ENCODE data around the gene CDK16.

The CDK16 gene

DNA sequence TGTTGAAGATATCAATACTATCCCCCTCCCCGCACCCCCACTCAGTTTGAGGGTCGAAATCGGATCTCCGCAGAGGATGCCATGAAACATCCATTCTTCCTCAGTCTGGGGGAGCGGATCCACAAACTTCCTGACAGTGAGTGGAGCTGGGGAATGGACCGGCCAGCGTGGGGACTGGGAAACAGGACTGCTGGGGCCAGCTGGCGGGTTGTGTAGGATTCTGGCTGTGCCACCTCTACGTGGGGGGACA lies 8.8 kb downstream of the CDK16 start:
- H3K4me3 ChIP-seq (ENCODE audit: low read length), result no peak overlapping the region
- TF ChIP-seq, protein P1, sequence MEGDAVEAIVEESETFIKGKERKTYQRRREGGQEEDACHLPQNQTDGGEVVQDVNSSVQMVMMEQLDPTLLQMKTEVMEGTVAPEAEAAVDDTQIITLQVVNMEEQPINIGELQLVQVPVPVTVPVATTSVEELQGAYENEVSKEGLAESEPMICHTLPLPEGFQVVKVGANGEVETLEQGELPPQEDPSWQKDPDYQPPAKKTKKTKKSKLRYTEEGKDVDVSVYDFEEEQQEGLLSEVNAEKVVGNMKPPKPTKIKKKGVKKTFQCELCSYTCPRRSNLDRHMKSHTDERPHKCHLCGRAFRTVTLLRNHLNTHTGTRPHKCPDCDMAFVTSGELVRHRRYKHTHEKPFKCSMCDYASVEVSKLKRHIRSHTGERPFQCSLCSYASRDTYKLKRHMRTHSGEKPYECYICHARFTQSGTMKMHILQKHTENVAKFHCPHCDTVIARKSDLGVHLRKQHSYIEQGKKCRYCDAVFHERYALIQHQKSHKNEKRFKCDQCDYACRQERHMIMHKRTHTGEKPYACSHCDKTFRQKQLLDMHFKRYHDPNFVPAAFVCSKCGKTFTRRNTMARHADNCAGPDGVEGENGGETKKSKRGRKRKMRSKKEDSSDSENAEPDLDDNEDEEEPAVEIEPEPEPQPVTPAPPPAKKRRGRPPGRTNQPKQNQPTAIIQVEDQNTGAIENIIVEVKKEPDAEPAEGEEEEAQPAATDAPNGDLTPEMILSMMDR (IDR thresholded peaks at IDR 0.05; ENCODE audit: insufficient read depth, low read depth, low read length, missing control alignments), result no peak
- DNase-seq (ENCODE audit: low read depth), result no peak

DNA sequence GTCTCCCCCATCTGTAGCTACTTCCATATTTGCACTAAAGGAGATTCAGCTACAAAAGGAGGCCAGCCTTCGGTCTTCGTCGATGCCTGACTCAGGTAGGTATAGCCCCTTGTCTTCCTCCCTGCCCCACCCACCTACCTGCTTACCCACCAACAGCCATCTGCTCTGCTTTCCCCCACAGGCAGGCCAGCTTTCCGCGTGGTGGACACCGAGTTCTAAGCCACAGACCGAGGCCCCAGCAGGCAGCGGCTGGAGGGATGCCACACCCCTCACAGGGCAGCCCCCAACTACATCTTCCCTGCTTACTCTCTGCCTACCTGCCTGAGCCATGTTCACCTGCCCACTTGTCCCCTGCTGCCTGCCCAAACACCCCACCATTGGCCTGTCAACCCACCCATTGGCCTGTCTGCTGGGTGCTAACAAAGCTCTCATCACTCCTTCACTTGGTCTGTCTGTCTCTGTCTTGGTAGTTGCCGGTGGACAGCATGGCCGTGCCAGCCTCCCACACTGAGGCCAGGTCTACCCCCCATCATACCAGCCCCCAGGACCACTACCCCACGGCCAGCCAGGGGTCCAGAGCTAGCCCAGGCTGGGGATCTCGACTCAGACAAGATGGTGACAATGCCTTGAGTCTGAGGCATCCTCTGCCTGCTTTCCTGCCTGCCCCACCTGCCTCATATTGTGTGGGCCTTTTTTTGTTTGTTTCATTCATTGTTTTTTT lies 10.2 kb downstream of the CDK16 start:
- no peak overlapping the region for H3K4me3 ChIP-seq (ENCODE audit: low read length)
- no peak for DNase-seq (ENCODE audit: low read depth)
- TF ChIP-seq, protein P1 (IDR thresholded peaks at IDR 0.05; ENCODE audit: insufficient read depth, low read depth, low read length, missing control alignments), result no peak

DNA sequence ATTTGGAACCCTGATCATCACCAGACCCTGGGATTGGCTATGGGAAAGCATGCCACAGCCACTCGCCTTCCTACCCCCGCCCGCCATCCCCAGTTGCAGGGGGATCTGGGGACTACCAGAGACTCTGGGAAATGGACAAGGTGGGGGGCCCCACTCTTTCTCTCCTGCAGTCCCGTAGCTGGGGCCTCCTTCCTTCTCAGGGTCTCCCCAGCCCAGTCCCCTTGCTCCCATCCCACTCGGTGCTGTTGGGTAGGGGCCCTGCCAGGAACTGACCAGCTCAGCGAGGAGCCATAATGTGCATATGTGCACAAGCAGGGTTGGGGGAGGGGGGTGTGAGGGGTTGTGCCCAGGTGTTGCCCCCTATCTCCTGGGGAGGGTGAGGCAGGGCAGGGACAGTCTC lies 10.9 kb downstream of the CDK16 start:
- H3K4me3 ChIP-seq (ENCODE audit: low read length), result no peak overlapping the region
- TF ChIP-seq, protein P1 (IDR thresholded peaks at IDR 0.05; ENCODE audit: insufficient read depth, low read depth, low read length, missing control alignments), result no peak
- no peak for DNase-seq (ENCODE audit: low read depth)

DNA sequence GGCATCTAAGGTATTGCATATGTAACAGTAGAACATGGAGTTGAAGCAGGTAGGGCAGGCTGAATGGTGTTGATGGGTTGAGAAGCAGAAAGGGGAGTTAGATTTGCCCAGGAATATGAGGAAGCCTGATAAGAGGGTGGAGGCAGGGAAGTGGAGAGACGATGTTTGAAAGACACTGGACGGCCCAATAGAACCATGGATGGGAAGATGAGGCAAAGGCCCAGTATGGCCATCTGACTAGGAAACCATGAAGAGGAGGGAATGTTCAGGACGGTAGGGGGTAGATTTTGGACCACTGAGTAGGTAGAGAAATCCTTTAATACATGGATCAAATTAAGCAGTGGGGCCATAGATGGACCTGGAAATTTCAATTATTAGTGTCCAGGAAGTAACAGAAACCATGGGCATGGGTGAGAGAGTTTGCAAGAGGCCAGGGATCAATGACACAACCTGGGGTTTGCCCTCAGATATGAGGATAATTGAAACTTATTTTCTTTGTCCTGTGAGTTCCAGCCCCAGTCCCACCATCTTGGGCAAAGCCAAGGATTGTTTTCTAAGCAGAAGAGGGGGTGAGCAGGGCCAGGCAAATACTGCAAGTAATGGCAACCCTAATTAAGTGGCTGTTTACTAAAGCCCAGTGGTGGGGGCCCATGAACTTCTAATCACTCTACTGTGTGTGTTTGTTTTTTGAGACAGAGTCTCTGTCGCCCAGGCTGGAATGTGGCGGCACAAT lies 11.8 kb downstream of the CDK16 start:
- no peak for DNase-seq (ENCODE audit: low read depth)
- no peak overlapping the region for H3K4me3 ChIP-seq (ENCODE audit: low read length)
- TF ChIP-seq, protein P1 (IDR thresholded peaks at IDR 0.05; ENCODE audit: insufficient read depth, low read depth, low read length, missing control alignments), result no peak

DNA sequence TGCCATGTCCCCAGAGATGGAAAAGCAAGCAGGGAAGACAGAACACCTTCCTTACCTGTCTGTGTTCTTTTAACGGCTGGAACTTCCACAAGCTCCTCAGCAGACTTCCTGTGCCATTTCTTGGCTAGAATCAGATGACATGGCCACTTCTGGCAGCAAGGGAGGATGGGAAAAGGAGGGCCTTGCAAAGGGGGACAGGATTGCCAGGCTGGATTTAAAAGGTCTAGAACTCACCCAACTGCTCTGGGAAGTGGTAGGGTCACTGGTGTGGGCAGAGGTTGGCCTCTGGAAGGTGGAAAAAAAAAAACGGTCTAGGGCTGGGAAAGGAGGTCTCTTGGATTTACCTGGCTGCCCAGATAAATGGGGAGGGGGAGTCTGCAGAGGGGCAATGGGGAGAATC lies 12.7 kb downstream of the CDK16 start:
- no peak overlapping the region for H3K4me3 ChIP-seq (ENCODE audit: low read length)
- DNase-seq (ENCODE audit: low read depth), result no peak
- TF ChIP-seq, protein P1 (IDR thresholded peaks at IDR 0.05; ENCODE audit: insufficient read depth, low read depth, low read length, missing control alignments), result no peak

DNA sequence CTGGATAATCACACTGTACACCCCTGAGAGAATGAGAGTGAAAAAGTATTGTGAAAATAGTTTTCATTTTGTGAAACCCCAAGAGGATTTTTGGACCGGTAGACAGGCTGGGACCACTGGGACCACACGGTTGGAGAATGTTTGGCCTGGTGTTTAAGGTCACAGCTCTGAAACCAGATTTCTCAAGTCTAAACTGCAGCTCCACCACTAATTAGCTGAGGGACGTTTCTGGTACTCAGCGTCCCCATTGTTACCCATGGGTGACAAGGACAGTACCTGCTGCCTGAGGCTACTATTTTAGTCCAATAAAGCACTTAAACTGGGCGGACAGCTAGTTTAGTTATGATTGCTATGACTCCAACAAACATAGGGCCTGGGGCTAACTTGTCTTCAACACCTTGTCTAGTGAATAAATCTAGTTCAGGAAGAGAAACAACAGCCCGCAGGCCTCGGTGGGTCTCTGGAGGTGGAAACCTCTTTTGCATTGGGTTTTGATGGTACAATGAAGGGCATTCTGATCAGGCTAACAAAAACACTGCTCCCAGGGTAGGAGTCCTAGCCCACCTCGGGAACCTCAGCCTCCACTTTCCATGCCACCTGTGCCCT lies 13.8 kb downstream of the CDK16 start:
- H3K4me3 ChIP-seq (ENCODE audit: low read length), result peak overlapping the region; percentile 55
- peak; percentile 46 for DNase-seq (ENCODE audit: low read depth)
- TF ChIP-seq, protein P1 (IDR thresholded peaks at IDR 0.05; ENCODE audit: insufficient read depth, low read depth, low read length, missing control alignments), result no peak
